DLD1 (cell line): ENCODE data around the gene HSD17B1.
"Not testable (repeated sequence)": the region's sequence is repeated elsewhere in the genome, so short reads cannot be mapped to it uniquely, and the experiment has no call there.

ENCODE experiments used
- in situ Hi-C: cut with HindIII; loops from 2 replicates; pipeline ENCODE4 v1.10.0; 2017; ENCODE audit warnings: low sequenced_read_pairs

Gene HSD17B1

DNA sequence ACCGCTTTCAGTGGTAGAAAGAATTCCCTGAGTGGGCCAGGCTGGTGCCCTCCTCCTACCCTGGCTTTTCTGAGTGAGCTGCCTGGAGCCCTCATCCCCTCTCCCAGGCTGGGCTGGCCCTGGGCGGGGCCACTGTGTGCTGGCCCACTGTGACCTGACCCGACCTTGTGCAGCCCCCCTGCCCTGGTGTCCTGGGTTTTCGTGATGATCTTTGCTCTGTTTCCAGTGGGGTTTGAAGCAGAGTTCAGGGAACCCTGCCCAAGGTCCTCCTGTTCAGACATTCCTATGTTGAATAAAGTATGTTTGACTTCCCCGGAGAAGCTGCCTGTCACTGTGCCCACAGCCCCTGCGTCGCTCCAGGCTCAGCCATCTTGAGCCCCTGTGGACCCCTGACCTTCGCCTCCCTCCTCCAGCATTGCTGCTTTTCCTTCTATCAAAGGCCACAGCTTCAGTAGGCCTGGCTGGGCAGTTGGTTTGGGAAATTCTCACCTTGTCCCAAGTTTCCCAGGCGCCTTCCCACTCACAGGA lies 30.4 kb upstream of the HSD17B1 start:
- in situ Hi-C loops = loop anchor here (25.0 kb wide), 1 partner anchor 210 kb away; no protein-coding TSS in a partner anchor

DNA sequence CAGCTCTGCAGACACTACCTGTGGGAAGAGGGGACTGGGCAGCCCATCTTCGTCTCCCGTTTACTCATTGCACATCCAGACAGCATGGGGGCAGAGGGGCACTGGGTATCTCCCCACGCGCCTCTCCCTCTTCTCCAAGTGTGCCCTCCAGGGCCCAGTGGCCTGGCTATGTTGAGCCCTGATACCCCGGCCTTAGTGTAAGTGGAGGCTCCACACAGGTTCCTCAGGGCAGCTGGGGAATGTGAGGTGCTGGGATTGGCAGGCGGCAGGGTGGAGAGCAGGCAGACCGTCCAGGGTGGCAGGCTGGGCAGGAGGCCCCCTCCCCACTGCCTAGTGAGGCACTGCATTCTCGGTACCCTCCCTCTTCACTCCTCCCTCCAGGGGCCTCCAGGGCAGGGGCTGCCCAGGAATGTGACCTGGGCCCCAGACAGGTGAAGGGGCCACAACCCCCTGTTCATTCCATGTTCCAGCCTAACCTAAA lies 29.9 kb upstream of the HSD17B1 start:
- in situ Hi-C loops = loop anchor here (25.0 kb wide), 1 partner anchor 211 kb away; no protein-coding TSS in a partner anchor

DNA sequence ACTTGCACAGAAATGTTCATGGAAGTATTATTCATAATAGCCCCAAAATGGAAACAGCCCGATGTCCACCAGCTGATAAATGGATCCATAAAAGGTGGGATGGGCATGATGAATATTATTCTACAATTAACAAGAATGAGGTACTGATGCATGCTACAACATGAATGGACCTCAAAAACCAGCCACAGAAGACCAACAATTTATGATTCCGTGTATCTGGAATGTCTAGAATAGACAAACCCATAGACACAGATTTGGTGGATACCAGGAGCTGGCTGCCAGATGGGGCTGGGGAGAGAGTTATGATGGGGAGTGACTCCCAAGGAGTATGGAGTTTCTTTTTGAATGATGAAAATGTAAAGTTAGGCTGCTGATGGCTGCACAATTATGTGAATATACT lies 27.5 kb upstream of the HSD17B1 start:
- in situ Hi-C loops = no loop called here

DNA sequence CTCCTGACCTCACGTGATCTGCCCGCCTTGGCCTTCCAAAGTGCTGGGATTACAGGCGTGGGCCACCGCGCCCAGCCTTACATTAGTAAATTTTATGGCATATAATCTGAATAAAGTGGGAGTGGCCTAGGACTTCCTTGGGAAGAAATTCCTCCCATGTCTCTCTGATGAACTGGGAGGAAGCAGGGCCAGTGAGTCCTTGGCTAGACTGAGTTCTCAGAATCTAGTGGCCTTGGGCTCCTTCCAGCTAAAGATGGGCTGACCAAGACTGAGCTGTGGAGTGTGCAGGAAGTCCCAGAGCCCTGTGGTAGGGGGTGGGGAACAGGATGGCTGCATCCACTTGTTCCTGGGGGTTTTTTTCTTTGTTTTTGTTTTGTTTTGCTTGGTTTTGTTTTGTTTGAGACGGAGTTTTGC lies 26.7 kb upstream of the HSD17B1 start:
- in situ Hi-C loops = no loop called here

- in situ Hi-C loops = no loop called here
Measured at GRCh38 chr17:42527932-42528331, 24.8 kb upstream of the HSD17B1 start.

DNA sequence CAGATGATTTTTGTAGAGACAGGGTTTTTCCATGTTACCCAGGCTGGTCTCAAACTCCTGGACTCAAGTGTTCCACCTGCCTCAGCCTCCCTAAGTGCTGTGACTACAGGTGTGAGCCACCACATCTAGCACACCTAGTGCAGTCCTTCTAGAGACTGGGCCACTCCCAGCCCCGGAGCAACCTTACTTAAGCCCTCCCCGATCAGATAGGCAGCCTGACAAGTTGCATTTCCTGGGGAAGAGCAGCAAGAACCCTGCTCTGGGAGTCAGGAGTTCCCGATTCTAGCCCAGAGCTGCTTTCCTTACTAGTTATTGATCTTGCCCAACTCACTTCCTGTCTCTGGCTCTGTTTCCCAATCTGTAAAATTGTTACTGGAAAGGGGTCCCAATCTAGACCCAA lies 23.7 kb upstream of the HSD17B1 start:
- in situ Hi-C loops = no loop called here

GRCh38 chr17:42530952-42531454 lies 21.7 kb upstream of the HSD17B1 start:
- in situ Hi-C loops = no loop called here

DNA sequence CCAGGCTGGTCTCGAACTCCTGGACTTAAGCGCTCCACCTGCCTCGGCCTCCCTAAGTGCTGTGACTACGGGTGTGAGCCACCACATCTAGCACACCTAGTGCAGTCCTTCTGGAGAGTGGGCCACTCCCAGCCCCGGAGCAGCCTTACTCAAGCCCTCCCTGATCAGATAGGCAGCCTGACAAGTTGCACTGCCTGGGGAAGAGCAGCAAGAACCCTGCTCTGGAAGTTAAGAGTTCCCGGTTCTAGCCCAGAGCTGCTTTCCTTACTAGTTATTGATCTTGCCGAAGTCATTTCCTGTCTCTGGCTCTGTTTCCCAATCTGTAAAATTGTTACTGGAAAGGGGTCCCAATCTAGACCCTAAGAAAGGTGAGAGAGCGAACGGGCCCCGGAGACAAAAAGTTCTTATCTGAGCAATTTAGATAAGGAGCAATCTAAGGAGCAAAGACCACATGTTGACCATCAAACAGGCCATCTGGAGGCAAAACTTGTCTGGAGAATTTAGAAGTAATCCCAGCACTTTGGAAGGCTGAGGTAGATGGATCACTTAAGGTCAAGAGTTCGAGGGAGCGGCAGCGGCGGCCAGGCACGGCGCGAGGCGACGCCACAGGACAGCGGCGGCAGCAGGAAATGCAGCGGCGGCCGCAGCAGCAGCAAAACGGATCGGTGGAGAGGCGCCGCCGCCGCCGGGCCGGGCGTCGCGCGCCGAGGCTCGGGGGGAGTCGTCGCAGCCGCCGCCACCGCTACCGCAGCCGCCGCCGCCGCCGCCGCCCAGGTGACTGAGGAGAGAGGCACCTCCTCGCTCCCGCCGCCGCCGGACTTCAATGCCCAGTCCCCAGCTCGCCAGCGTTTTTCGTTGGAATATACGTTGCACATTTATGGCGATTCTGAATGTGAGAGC lies 21.0 kb upstream of the HSD17B1 start:
- in situ Hi-C loops = no loop called here

GRCh38 chr17:42535155-42536047 lies 17.3 kb upstream of the HSD17B1 start:
- in situ Hi-C loops = no loop called here

DNA sequence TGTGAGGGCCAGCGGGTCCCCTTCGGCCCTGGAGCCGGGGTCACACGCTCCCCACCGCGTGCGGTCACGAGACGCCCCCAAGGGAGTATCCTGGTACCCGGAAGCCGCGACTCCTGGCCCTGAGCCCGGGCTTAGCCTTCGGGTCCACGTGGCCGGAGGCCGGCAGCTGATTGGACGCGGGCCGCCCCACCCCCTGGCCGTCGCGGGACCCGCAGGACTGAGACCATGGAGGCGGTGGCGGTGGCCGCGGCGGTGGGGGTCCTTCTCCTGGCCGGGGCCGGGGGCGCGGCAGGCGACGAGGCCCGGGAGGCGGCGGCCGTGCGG lies 16.7 kb upstream of the HSD17B1 start, which contains the start of gene NAGLU:
TSS of gene NAGLU (plus strand) at position 194 of the 324 bp plus-strand sequence. CDS start at position 226, 32 bp downstream.
- in situ Hi-C loops = no loop called here

- in situ Hi-C loops = no loop called here
Measured at GRCh38 chr17:42536372-42537155, 16.2 kb upstream of the HSD17B1 start.

DNA sequence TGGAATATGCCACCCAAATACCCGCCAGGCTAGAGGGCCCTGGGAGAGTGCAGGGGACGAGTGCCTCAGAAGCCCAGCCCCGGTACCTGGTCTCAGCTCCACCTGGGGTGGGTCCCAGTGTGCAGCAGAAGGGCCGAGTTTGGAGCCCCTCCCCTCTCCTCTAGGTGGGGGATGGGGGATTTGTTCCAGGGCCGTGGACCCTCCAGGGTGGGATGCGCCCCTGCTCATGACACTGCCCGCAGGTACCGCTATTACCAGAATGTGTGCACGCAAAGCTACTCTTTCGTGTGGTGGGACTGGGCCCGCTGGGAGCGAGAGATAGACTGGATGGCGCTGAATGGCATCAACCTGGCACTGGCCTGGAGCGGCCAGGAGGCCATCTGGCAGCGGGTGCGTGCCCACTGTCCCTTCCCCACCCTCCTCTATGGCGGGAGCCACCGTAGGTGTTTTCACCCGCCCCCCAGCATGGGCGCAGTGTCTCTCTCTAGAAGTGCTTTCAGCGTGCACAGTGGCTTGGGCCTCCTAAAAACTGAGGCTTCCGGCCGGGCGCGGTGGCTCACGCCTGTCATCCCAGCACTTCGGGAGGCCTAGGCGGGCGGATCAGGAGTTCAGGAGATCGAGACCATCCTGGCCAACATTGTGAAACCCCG lies 15.4 kb upstream of the HSD17B1 start:
- in situ Hi-C loops = no loop called here

DNA sequence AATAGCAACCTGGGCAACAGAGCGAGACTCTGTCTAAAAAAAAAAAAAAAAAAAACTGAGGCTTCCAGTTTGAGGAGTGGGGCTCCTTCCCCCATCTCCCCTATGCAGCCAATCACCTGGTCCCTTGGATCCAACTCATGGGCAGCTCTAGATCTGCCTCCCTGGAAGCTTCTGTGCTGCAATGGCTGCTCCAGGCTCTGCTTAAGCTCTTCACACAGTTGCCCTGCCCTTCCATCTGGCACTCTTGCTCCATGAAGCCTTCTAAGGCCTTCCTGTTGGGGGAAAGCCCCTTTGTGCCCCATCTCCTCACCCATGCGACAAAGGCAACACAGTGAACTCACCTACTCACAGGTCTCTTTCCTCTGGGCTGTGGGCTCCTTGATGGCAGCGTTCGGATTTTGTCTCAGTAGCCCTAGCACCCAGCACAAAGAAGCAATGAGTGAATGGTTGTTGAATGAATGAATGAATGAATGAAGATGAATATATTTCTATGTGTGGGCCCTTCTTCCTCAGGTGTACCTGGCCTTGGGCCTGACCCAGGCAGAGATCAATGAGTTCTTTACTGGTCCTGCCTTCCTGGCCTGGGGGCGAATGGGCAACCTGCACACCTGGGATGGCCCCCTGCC lies 14.8 kb upstream of the HSD17B1 start:
- in situ Hi-C loops = no loop called here

GRCh38 chr17:42538482-42538881 lies 14.2 kb upstream of the HSD17B1 start:
- in situ Hi-C loops = no loop called here

GRCh38 chr17:42540558-42540957 lies 12.2 kb upstream of the HSD17B1 start:
- in situ Hi-C loops = not testable (repeated sequence)

GRCh38 chr17:42541041-42541833 lies 11.5 kb upstream of the HSD17B1 start:
- in situ Hi-C loops = no loop called here

- in situ Hi-C loops = no loop called here
Measured at GRCh38 chr17:42543190-42544079, 9.3 kb upstream of the HSD17B1 start.
